ENCODE measurements around the gene PPT1.
"Not testable (repeated sequence)": the region's sequence is repeated elsewhere in the genome, so short reads cannot be mapped to it uniquely, and the experiment has no call there.

PPT1 gene

GRCh38 chr1:40092706-40093639 is 4.1 kb downstream of the PPT1 start:
- in situ Hi-C loops (cut with MboI; ENCODE audit: low sequenced_read_pairs): no loop called here

- in situ Hi-C loops (cut with MboI; ENCODE audit: low sequenced_read_pairs): no loop called here
Observed at GRCh38 chr1:40092241-40092640, 4.8 kb downstream of the PPT1 start.

DNA sequence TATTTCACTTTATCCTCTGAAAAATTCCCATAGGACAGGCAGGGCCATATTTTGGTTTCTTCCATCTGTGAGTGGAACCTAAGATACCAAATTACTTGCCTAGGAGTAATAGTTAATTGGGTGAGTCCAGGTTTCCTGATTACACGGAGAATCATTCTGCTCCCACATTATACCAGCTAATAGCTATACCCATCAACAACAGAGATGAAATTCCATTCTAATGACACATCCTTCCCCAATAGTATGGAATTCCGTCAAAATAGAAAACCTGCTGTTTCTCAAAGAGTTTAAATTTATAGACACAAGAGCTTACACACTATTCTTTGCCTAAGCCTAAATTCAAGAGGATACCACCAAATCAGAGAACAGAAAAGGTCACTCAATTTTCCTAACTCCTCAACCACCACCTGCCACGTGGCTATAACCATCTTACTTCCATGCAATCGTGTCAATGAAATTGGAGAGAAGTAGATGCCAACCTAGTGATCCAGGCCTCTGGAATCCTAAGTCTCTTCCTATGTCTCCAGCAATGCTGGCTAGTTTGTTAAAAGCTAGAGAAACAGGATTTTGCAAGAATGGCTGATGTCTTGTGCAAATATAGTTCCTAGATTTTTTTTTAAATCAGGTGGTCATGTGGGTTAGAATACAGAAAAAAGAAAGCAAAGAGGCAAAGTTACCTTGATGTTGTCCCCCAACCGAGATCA is 6.2 kb downstream of the PPT1 start:
- in situ Hi-C loops (cut with MboI; ENCODE audit: low sequenced_read_pairs): no loop called here

GRCh38 chr1:40084750-40085149 is 12.3 kb downstream of the PPT1 start:
- in situ Hi-C loops (cut with MboI; ENCODE audit: low sequenced_read_pairs): not testable (repeated sequence)

DNA sequence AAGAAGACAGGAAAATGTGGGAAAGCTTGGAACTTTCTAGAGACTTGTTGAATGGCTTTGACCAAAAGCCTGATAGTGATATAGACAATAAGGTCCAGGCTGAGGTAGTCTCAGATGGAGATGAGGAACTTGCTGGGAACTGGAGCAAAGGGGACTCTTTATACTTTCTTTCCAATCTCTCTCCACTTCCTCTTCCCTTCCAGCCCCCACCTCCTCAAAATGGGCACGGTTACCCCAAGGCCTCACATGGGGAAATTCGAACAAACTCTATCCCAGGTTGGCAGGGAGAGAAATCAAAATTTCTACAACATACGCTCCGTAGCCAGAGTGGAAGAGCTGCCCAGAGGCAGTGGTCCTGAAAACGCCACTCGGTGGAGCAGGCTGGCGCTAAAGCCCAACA is 15.2 kb downstream of the PPT1 start:
- in situ Hi-C loops (cut with MboI; ENCODE audit: low sequenced_read_pairs): no loop called here

DNA sequence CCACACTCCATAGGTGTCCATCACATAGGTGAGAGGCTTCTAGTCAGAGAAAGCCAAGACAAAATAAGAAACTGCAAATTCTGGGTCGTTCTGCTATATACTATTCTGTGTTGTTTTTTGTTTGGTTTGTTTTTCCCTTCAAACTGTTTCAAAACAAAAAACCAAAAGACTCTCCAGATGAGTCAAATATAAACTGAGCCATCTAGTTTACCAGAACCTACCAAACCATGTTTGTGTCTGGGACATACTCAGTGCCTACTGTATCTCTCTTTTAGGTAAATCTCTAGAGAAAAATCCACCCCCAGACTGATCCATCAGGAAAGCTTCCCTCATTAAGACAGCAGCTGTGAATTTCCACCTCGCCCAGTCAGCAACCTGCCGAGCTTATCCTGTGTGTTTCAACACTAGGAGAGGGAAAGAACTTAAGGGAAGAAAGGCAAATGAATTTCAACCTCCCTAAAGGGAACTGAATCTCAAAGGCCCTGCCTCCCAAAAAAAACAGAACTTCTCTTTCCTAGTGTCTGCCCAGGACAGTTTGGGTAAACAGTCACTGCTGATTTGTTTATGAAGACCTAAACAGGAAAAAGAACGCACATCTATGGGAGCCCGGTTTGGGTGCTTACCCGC is 17.2 kb downstream of the PPT1 start:
- in situ Hi-C loops (cut with MboI; ENCODE audit: low sequenced_read_pairs): no loop called here

DNA sequence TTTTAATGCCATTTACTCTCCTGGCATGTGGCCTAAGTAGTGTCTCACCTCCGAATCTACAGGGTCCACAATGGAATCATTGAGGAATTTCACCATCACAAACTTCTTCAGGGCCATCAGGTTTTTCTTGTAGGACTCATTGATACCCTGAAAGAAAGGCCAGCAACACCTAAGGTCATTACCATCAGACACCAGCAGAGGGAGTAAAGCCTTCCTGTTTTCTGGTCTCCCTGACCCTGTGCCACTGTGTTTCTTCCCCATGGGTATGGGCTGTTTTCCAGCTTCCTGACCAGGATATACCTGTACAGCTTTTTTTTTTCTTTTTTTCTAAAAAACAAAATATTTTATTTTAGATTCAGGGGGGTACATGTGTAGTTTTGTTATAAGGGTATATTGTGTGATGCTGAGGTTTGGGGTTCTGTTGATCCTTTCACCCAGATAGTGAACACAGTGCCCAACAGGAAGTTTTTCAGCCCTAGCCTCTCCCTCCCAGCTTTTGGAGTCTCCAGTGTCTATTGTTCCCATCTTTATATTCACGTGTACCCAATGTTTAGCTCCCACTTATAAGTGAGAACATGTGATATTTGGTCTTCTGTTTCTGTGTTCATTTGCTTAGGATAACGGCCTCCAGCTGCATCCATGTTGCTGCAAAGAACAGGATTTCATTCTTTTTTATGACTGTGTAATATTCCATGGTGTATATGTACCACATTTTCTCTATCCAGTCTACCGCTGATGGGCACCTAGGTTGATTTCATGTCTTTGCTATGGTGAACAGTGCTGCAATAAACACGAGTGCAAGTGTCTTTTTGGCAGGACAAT is 18.3 kb downstream of the PPT1 start:
- in situ Hi-C loops (cut with MboI; ENCODE audit: low sequenced_read_pairs): no loop called here

GRCh38 chr1:40076895-40077312 is 20.1 kb downstream of the PPT1 start:
- in situ Hi-C loops (cut with MboI; ENCODE audit: low sequenced_read_pairs): no loop called here

DNA sequence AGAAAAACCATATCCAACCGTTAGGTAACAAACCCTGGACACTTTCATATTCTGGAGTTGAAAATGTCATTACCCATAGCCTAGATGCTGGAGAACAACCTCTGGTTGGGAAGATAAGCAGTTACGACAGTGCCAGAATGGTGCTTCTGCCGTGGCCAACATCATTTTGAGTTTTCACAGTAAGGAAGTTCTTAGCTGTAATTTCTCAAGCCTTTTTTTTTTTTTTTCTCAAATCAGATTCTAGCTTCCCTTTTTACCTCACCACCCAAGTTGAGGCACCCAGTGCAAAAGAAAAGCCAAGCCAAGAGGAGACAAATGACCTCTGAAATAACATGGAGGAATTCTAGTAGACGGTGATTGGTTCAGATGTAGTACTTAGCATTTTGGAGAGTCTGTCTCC is 21.8 kb downstream of the PPT1 start:
- in situ Hi-C loops (cut with MboI; ENCODE audit: low sequenced_read_pairs): no loop called here

GRCh38 chr1:40073062-40073461 is 24.0 kb downstream of the PPT1 start:
- in situ Hi-C loops (cut with MboI; ENCODE audit: low sequenced_read_pairs): no loop called here

DNA sequence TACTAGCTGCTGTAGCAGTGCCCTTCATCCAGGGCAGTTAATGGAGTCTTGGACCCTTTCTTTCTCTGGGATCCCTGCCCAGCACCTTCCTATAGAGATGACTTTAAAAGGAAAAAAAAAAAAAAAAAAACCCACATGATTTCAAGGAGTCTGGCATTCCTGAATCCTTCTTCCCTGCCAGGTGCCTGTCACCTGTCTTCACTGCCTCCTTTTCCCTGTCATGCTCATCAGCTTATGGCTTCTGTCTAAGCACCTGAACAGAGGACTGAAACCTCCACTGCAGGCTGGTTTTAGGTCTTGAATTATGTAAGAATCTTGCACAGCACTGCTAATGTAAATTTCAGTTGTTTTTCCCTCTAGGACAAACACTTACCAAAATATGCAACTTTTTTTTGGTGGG is 24.9 kb downstream of the PPT1 start:
- in situ Hi-C loops (cut with MboI; ENCODE audit: low sequenced_read_pairs): no loop called here

- in situ Hi-C loops (cut with MboI; ENCODE audit: low sequenced_read_pairs): no loop called here
Observed at GRCh38 chr1:40067851-40068250, 29.2 kb downstream of the PPT1 start.

GRCh38 chr1:40067023-40067422 is 30.0 kb downstream of the PPT1 start:
- in situ Hi-C loops (cut with MboI; ENCODE audit: low sequenced_read_pairs): no loop called here

DNA sequence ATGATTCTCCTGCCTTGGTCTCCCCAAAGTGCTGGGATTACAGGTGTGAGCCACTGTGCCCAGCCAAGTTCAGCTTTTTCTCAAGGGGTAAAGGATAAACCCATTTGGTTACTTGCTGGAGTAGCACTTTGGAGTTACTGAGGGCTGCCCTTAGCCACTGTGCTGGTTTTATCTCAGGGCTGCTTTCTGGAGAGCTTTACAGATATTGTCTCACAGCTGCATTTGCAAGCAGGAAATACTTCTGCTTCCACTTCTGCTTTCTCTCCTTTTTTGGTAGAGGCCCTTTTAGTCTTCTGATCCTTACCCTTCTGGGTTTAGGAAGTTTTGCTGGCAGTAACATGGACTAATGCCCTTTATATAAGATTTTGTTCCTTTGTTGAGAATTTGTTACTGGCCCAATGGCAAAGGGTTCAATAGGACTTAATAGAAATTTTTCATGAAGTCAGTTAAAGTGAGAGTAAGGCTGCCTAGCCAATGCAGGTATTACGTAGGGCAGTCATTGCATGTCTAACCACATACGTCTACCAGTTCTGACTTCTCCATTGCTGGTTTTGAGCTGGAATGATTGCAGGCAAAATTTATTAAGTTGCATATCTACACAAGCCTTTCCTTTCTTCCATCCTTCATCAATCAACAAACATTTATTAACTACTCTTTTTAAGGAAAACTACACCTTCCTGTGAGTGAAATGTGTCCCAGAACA is 32.1 kb downstream of the PPT1 start:
- in situ Hi-C loops (cut with MboI; ENCODE audit: low sequenced_read_pairs): no loop called here

GRCh38 chr1:40059960-40060750 is 36.9 kb downstream of the PPT1 start:
- in situ Hi-C loops (cut with MboI; ENCODE audit: low sequenced_read_pairs): no loop called here

GRCh38 chr1:40059338-40059959 is 37.6 kb downstream of the PPT1 start:
- in situ Hi-C loops (cut with MboI; ENCODE audit: low sequenced_read_pairs): no loop called here

DNA sequence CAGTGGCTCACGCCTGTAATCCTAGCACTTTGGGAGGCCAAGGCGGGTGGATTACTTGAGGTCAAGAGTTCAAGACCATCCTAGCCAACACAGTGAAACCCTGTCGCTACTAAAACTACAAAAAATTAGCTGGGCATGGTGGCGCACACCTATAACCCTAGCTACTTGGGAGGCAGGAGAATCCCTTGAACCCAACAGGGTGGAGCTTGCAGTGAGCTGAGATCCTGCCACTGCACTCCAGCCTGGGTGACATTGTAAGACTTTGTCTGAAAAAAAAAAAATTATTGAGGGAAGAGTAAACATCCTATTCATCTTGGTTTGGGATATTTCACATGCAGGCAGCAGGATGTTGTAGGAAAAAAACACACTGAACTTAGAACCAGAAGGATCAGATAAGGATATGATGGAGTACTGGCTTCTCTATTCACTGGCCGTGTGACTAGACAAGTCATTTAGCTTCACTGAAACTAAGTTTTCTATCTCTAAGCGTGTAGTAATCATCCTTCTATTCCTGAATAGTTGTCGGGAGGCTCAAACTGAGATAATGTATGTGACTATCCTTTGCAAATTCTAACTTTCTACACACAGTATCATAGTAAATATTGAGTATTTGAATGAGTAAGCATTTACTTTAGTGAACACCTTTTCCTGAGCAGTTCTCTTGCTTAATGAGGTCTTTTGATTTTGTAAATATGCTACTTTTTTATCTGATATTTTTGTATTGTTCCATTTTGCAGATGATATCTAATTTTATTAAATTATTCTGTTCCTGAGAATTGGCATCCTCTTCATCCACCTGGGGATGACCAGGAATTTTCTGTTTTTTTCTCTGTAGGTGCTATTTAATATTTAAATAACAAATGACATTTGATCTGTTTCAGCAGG is 38.4 kb downstream of the PPT1 start:
- in situ Hi-C loops (cut with MboI; ENCODE audit: low sequenced_read_pairs): no loop called here

DNA sequence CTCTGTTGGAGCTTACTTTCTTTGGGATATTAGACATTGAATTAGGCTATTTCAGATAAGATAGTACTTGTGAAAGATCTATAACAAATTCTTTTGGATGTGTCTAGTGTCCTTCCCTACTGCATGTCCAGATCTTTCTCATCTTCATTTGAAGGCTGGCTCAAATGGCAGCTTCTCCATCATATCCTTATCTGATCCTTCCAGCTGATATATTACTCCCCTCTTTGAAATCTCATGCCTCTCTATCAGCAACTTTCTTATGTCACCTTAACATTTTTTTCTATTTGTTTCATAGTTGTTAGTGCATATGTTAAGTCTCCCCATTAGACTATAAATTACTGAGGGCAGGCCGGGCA is 39.0 kb downstream of the PPT1 start:
- in situ Hi-C loops (cut with MboI; ENCODE audit: low sequenced_read_pairs): no loop called here
